ENCODE data around the gene IDI2.
"Not testable (repeated sequence)": the region's sequence is repeated elsewhere in the genome, so short reads cannot be mapped to it uniquely, and the experiment has no call there.

IDI2 gene

DNA sequence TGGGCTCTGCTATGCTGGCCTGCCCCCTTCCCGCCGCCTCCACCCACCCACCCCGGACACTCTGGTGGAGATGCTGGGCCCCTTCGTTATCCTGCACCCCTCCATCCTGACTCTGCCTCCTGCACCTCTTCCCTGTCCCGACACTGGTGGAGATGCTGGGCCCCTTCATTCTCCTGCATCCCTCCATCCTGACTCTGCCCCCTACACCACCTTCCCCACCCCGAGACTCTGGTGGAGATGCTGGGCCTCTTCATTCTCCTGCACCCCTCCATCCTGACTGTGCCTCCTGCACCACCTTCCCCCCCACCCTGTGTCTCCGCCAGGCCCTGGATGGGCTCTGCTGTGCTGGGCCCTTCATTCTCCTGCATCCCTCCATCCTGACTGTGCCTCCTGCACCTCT lies 15.0 kb downstream of the IDI2 start:
- H3K27ac ChIP-seq, result no peak overlapping the region
- no peak for DNase-seq (ENCODE audit: low read depth, low spot score)

GRCh38 chr10:1009947-1010346 lies 15.7 kb downstream of the IDI2 start:
- not testable (repeated sequence) for DNase-seq (ENCODE audit: low read depth, low spot score); H3K27ac ChIP-seq

- no peak for DNase-seq (ENCODE audit: low read depth, low spot score)
- H3K27ac ChIP-seq, result no peak overlapping the region
Observed at GRCh38 chr10:1009071-1009494, 16.6 kb downstream of the IDI2 start.

- no peak for DNase-seq (ENCODE audit: low read depth, low spot score)
- no peak overlapping the region for H3K27ac ChIP-seq
Observed at GRCh38 chr10:1007583-1007982, 18.1 kb downstream of the IDI2 start.

- DNase-seq (ENCODE audit: low read depth, low spot score), result no peak
- H3K27ac ChIP-seq, result no peak overlapping the region
Observed at GRCh38 chr10:1006573-1006972, 19.1 kb downstream of the IDI2 start.

DNA sequence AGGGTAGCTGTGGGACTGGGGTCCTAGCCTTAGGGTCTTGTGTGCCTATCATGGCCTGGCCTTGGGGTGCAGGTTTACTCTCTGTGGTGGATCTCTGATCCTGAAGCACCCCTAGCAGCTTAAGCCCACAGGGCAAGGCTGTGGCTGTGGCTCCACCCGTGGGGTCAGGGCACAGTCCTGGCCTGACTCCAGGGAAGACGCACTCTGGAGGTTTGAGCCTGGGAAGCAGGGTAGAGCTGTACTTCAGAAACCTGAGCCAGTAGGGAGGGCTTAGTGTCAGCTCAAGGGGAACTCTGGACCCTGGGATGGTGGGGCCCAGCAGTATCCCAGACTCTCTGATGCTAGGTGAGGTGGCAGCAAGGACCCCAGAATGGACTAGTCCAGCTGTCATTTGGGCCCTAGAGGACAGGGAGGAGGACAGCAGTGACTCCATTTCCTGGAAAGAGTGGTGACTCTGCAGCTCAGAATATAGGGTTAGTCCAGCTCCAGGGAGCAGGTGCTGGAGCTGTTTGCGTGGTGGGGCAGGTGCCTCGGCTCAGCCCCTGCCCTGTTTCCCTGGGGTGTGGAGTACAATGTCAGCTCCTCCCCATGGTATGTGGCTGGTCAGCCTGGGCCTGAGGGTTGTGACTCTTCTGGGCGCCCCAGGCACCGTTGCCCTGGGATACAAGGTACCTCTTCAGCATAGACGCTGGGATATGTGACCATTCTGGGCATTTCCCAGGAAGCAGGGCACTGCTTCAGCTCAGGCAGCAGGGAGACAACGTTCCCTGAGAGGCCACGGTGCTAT lies 21.6 kb downstream of the IDI2 start:
- H3K27ac ChIP-seq, result no peak overlapping the region
- no peak for DNase-seq (ENCODE audit: low read depth, low spot score)

DNA sequence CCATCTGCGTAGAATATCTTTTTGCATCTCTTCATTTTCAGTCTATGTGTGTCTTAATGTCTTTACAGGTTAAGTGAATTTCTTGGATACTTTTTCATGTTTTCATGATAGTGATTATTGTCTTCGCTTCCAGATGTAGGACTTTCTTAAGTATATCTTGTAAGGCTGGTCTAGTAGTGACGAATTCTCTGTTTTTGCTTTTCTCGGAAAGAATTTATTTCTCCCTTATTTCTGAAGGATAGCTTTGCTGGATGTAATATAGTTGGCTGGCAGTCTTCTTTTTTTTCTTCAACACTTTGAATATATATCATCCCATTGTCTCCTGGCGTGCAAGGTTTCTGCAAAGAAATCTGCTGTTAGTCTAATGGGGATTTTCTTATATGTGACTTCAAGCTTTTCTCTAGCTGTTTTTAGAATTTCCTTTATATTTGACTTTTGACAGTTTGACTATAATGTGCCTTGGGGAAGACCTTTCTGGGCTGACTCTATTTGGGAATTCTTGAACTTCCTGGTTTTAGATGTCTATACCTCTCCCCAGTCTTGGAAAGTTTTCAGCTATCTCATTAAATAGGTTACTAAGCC lies 23.1 kb downstream of the IDI2 start:
- H3K27ac ChIP-seq, result no peak overlapping the region
- no peak for DNase-seq (ENCODE audit: low read depth, low spot score)

- H3K27ac ChIP-seq, result no peak overlapping the region
- DNase-seq (ENCODE audit: low read depth, low spot score), result no peak
Observed at GRCh38 chr10:997266-998022, 28.2 kb downstream of the IDI2 start.

- DNase-seq (ENCODE audit: low read depth, low spot score), result no peak
- no peak overlapping the region for H3K27ac ChIP-seq
Observed at GRCh38 chr10:996031-996430, 29.6 kb downstream of the IDI2 start.

DNA sequence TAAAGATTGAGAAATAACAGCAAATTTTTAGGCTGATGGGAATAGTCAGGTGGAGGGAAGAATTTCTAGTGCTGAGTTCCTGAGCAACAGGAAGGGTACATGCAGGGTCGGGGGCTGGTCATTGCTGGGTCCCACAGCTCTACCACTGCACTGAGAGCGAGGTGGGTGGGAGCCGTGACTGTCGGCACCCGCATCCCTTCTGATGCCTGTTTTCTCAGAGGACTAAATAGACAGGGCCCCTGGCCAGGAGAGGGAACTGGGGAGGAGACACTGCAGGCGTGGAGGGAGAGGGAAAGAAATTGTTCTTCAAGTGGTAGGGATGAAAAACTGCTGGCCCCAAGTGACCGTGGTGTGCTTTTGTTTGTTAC lies 30.1 kb downstream of the IDI2 start:
- DNase-seq (ENCODE audit: low read depth, low spot score), result no peak
- no peak overlapping the region for H3K27ac ChIP-seq

- no peak for DNase-seq (ENCODE audit: low read depth, low spot score)
- no peak overlapping the region for H3K27ac ChIP-seq
Observed at GRCh38 chr10:994836-995558, 30.7 kb downstream of the IDI2 start.

- no peak overlapping the region for H3K27ac ChIP-seq
- no peak for DNase-seq (ENCODE audit: low read depth, low spot score)
Observed at GRCh38 chr10:992871-993270, 32.8 kb downstream of the IDI2 start.

DNA sequence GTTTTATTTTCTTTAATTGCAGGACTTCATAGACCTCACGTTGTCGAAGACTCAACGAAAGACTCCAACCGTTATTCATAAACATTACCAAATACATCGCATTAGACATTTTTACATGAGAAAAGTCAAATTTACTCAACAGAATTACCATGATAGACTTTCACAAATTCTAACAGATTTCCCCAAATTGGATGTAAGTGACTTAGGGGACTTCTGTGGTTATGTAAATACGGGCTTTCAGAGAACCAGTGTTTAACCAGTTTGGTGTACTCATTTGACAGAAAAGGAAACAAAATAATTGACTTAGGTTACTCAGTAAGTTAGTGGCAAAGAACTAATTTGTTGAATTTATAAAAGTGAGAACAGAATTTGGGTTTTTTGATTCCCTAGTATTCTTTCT lies 33.2 kb downstream of the IDI2 start:
- no peak overlapping the region for H3K27ac ChIP-seq
- DNase-seq (ENCODE audit: low read depth, low spot score), result no peak

DNA sequence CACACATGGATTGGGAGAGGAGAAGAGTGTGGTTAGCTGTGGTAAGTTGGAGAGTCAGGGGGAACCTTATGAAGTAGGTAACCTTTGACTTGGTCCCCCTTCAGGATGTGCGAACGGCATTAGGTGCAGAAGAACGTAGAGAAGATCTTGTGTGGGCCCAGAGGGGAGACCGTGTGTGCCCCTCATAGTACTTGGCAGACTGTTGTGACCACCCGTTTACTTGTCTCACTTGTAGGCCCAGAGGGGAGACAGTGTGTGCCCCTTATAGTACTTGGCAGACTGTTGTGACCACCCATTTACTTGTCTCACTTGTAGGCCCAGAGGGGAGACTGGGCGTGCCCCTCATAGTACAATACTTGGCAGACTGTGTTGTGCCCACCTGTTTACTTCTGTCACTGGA lies 34.9 kb downstream of the IDI2 start:
- no peak for DNase-seq (ENCODE audit: low read depth, low spot score)
- H3K27ac ChIP-seq, result no peak overlapping the region

- no peak for DNase-seq (ENCODE audit: low read depth, low spot score)
- peak overlapping the region; percentile 92 for H3K27ac ChIP-seq
Observed at GRCh38 chr10:988667-989545, 36.8 kb downstream of the IDI2 start.

GRCh38 chr10:987870-988666 lies 37.6 kb downstream of the IDI2 start, which contains the start of gene GTPBP4:
Gene GTPBP4 (plus strand): TSS chr10:988434. CDS start chr10:988480, 46 bp downstream.
- DNase-seq (ENCODE audit: low read depth, low spot score), result peak; percentile 88
- H3K27ac ChIP-seq, result peak within 1 kb of the TSS; percentile 92

- peak overlapping the region; percentile 92 for H3K27ac ChIP-seq
- DNase-seq (ENCODE audit: low read depth, low spot score), result no peak
Observed at GRCh38 chr10:987620-987869, 38.1 kb downstream of the IDI2 start.

DNA sequence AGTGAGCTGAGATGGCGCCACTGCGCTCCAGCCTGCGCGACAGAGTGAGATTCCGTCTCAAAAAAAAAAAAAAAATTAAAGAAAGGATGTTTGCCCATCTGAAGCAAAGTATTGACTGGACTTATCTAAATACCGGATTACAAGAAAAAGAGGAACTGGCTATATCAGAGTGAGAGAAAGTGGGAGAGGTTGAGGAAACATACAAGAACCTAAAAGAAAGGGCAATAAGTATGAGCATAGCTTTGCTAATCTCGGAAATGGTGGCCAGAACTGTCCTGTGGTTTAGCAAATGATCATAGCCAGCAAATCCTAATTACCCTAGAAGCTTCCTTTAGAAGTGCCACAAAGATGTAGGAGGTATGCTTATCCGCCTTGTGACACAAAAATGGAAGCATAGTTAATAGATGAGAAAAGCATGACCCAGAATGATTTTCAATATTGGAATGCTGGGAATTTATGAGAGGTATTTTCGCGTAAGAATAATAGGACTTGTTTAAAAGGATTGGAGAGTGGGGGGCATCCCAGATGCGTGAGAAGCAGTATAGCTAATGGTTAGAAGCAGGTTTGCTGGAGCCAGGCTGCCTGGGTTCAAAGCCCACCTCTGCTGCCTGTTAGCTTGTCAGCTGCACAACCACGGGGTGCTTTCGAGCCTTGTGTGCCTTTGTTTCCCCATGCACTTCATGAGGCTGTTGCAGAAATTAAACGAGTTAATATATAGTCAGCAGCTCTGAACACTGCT lies 38.6 kb downstream of the IDI2 start:
- no peak for DNase-seq (ENCODE audit: low read depth, low spot score)
- peak overlapping the region; percentile 92 for H3K27ac ChIP-seq
